Measurements from ENCODE around the gene ADSS2. TPM values are rescaled to one million over a fixed set of nuclear protein-coding genes. Genes with fewer than 3 reads are reported as not detected.
A peak's percentile ranks its signal among the peaks of the same experiment; 100 is the strongest.

Gene ADSS2
- total RNA-seq, 2 experiments from 2014 or later, result 50.2 to 56.0 TPM

DNA sequence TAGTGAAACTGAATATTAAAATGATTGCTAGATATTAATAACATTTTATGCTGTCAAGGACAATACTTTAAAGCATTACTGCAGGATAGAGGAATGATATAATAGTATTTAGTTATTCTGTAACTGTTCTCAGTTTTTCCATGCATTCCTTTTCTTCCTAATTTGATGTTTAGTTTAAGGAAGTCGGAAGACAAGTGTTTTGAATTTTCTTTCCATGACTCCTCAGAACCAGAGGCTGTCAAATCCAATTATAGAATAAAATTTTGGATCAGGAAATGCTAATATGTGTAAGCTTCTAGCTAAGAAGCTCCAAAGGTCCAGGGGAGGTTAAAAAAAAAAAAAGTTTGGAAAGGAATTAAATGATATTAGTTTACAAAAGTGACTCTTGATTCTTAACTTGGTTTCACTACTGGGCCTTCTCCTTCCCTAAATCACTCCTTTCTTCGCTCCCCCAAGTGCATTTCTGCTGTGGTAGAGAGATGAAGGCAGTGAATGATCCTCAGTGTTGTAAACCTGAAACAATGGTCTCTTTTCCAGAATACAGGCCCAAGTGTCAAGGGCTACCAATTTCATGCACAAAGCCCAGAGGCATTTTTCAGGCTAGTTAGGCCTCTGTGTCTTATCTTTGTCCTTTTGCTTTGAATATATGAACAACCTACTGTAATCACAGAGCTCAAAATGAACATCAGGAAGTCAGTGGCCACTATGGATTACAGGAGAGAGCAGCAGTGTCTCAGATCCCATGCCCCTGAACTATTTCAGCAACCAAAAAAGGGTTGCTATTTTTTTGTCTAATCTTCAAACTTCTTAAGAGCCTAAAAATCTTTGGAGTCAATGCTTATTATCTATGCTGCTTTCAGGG is 6.2 kb downstream of the ADSS2 start:
- POLR2A ChIA-PET, result no interaction called here

DNA sequence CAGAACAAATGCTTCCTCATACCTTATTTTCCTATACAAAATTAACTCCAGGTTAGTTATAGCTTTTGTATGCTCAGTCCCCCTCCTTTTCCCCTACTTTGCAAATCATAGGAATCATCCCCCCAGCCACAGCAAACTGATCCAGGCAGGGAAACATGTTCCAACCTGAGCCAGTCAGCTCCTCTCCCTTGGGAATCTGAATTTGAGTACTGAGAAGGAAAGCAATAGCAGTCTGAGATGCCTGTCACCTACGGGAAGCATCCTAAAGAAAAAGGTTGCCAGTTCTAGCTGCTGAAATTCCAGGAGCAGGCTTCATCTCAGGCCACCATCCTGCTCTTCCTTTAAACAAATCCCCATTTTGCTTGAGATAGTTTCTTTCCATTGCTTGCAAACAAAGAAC is 6.9 kb downstream of the ADSS2 start:
- Mint-ChIP-seq H3K4me3 (no peak overlapping the region), H3K36me3 (ENCODE audit: low read depth) (peaks cover 41% of the 10 kb centered on the region), H3K27me3 (no peaks in the 10 kb centered on the region), H3K27ac (no peak overlapping the region), H3K4me1 (ENCODE audit: low read depth) (peaks cover 64% of the 10 kb centered on the region), H3K9me3 (no peaks in the 10 kb centered on the region)
- intact Hi-C loops (cut with micrococcal nuclease), result no loop called here
- POLR2A ChIA-PET, result no interaction called here
- TF ChIP-seq, protein P1, sequence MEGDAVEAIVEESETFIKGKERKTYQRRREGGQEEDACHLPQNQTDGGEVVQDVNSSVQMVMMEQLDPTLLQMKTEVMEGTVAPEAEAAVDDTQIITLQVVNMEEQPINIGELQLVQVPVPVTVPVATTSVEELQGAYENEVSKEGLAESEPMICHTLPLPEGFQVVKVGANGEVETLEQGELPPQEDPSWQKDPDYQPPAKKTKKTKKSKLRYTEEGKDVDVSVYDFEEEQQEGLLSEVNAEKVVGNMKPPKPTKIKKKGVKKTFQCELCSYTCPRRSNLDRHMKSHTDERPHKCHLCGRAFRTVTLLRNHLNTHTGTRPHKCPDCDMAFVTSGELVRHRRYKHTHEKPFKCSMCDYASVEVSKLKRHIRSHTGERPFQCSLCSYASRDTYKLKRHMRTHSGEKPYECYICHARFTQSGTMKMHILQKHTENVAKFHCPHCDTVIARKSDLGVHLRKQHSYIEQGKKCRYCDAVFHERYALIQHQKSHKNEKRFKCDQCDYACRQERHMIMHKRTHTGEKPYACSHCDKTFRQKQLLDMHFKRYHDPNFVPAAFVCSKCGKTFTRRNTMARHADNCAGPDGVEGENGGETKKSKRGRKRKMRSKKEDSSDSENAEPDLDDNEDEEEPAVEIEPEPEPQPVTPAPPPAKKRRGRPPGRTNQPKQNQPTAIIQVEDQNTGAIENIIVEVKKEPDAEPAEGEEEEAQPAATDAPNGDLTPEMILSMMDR (IDR thresholded peaks at IDR 0.05), result no peak
- DNase-seq (no peak), ATAC-seq (no peak)
- CTCF ChIA-PET, result no interaction called here

More for the DNA sequence above, 6.2 kb downstream of the ADSS2 start:
- intact Hi-C loops (cut with micrococcal nuclease), result no loop called here
- no peak overlapping the region for H3K4me3 Mint-ChIP-seq
- CTCF ChIA-PET, result interaction anchor here (0.6 kb wide), 1 partner anchor 414 kb away, joined by 3 read pairs; no protein-coding TSS in a partner anchor
- ATAC-seq (no peak), DNase-seq (no peak)
- TF ChIP-seq, protein P1 (IDR thresholded peaks at IDR 0.05), result no peak
- peaks cover 65% of the 10 kb centered on the region for H3K4me1 Mint-ChIP-seq (ENCODE audit: low read depth)
- H3K27me3 Mint-ChIP-seq, result no peaks in the 10 kb centered on the region
- H3K36me3 Mint-ChIP-seq (ENCODE audit: low read depth), result peaks cover 43% of the 10 kb centered on the region
- H3K27ac Mint-ChIP-seq, result peak overlapping the region; percentile 62
- H3K9me3 Mint-ChIP-seq, result no peaks in the 10 kb centered on the region

DNA sequence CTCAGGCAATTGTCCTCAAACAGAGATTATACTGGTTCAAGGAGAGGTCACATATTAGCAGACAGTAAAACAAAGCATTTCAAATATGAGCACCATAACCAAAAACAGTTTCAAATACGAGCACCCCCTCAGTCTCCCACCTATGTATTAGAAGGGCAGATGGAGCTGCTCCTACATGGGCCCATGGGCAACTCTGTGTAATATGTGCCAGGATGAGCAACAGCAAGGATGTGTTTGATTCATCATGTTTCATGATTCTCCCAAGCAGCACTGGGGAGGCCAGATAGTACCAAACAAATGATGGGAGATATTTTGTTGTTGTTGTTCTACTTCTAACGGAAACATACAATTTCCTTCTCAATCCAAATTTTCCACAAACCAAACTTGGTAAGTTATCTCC is 8.9 kb downstream of the ADSS2 start:
- Mint-ChIP-seq H3K36me3 (ENCODE audit: low read depth) (peaks cover 32% of the 10 kb centered on the region), H3K4me3 (no peak overlapping the region), H3K4me1 (ENCODE audit: low read depth) (peaks cover 61% of the 10 kb centered on the region), H3K9me3 (no peaks in the 10 kb centered on the region), H3K27me3 (no peaks in the 10 kb centered on the region), H3K27ac (no peak overlapping the region)
- TF ChIP-seq, protein P1 (IDR thresholded peaks at IDR 0.05), result no peak
- DNase-seq, result no peak
- ChIA-PET CTCF (no interaction called here), POLR2A (interaction anchor here (1.7 kb wide), 1 partner anchor 8 kb away, joined by 5 read pairs; no protein-coding TSS in a partner anchor)
- intact Hi-C loops (cut with micrococcal nuclease), result no loop called here
- no peak for ATAC-seq

DNA sequence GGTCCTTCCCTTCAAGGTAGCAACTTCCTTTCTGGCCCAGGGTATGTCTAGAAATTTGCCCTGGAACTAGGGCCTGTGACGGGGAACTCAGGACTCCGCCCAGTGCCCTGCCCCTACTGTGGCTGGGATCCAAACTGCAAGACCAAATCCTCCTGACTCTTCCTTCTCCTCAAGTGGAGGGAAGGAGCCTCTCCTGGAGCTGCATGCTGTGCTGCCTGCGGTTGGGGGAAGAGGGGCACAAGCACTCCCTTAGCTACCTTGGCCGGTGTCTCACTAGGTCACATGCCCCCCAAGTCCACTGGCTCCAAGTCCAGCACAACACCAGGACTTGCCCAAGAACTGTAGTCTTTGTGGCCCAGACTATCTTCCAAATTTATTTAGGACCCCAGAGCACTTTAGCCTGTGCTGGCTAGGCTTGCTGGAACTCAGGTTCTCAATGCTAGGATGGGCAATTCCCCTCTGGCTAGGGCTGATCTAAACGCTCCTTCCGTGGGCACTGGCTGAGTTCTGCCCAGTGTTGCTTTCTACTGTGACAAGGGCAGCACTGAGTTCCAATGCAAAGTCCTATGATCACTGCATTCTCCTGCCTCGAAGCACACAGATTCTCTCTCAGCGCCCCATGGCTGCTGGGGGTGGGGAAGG is 12.2 kb downstream of the ADSS2 start:
- TF ChIP-seq, protein P1 (IDR thresholded peaks at IDR 0.05), result no peak
- H3K4me3 Mint-ChIP-seq, result no peak overlapping the region
- H3K4me1 Mint-ChIP-seq (ENCODE audit: low read depth), result peaks cover 58% of the 10 kb centered on the region
- H3K36me3 Mint-ChIP-seq (ENCODE audit: low read depth), result peaks cover 42% of the 10 kb centered on the region
- DNase-seq (no peak), ATAC-seq (no peak)
- ChIA-PET CTCF (no interaction called here), POLR2A (interaction anchor here (1.5 kb wide), 1 partner anchor 12 kb away, joined by 4 read pairs; the partner anchor contains the start of gene ADSS2)
- H3K27me3 Mint-ChIP-seq, result no peaks in the 10 kb centered on the region
- intact Hi-C loops (cut with micrococcal nuclease), result no loop called here
- H3K27ac Mint-ChIP-seq, result no peak overlapping the region
- no peaks in the 10 kb centered on the region for H3K9me3 Mint-ChIP-seq

DNA sequence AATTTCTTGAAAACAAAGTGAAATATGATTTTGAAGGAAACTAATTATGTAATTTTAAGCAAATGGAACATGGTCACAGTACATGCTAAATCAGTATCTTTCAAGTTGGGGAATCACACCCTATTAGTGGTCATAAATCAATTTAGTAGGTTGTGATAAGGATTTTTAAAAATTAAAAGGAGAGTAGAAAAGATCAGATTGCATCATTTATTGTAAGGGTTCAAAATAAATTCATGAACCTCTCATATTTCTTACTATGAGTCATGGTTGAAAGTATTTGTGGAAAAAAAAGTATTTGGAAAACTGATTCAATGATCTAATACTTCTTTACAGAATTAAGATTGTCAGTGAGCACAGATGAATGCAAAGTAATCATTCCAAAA is 14.6 kb downstream of the ADSS2 start:
- H3K27ac Mint-ChIP-seq, result peak overlapping the region; percentile 85
- no peak for ATAC-seq
- ChIA-PET POLR2A (no interaction called here), CTCF (no interaction called here)
- no peak for DNase-seq
- H3K4me3 Mint-ChIP-seq, result no peak overlapping the region
- H3K36me3 Mint-ChIP-seq (ENCODE audit: low read depth), result peaks cover 42% of the 10 kb centered on the region
- intact Hi-C loops (cut with micrococcal nuclease), result no loop called here
- H3K9me3 Mint-ChIP-seq, result no peaks in the 10 kb centered on the region
- TF ChIP-seq, protein P1 (IDR thresholded peaks at IDR 0.05), result no peak
- H3K27me3 Mint-ChIP-seq, result no peaks in the 10 kb centered on the region
- H3K4me1 Mint-ChIP-seq (ENCODE audit: low read depth), result peaks cover 49% of the 10 kb centered on the region
